ENCODE measurements around the gene SLC44A1.

DNA sequence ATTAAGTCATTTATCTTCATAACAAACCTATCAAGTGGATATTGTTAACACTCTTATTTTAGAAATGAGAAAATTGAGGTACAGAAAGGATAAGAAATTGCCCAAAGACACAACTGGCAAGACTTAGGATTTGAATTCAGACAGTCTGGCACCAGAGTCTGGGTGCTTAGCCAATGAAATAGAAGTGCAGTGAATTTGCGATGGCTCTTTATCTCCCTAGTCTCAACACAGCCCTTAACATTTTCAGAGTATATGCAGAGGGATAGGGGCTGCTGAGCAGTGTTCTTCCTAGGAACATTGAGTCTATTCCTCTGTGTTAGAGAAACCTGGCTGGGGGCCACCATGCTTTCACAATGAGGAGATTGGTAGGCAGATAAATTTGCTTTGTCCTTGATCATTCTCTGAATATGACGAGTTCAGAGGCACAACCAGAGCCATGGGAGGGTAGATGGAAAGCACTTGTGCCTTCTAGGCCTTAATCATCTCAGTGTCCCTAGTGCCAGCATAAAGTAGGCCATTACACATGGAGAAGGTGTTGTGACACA lies 197.2 kb downstream of the SLC44A1 start:
- TF ChIP-seq, protein P1, sequence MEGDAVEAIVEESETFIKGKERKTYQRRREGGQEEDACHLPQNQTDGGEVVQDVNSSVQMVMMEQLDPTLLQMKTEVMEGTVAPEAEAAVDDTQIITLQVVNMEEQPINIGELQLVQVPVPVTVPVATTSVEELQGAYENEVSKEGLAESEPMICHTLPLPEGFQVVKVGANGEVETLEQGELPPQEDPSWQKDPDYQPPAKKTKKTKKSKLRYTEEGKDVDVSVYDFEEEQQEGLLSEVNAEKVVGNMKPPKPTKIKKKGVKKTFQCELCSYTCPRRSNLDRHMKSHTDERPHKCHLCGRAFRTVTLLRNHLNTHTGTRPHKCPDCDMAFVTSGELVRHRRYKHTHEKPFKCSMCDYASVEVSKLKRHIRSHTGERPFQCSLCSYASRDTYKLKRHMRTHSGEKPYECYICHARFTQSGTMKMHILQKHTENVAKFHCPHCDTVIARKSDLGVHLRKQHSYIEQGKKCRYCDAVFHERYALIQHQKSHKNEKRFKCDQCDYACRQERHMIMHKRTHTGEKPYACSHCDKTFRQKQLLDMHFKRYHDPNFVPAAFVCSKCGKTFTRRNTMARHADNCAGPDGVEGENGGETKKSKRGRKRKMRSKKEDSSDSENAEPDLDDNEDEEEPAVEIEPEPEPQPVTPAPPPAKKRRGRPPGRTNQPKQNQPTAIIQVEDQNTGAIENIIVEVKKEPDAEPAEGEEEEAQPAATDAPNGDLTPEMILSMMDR (IDR thresholded peaks at IDR 0.05), result no peak
- no peak for TF ChIP-seq ZFX (IDR thresholded peaks at IDR 0.05; ENCODE audit: borderline replicate concordance)
